Stomach (tissue), 4 donors: ENCODE data around the gene PLCE1.

Experiments used
- CTCF ChIP-seq, 7 experiments: fragments of 450-650 bp in 4 of 7; fragments of 200-600 bp in 3 of 7; sonication (generic) in 3 of 7; IDR thresholded peaks; one replicate each; pipeline ENCODE4 v1.5.1; 2016 to 2019; ENCODE audit warnings: antibody characterized with exemption in 7 of 7, control low read depth in 2 of 7, mild to moderate bottlenecking in 1 of 7
- EP300 ChIP-seq: sonication (generic); formaldehyde crosslinking; IDR thresholded peaks from one replicate; pipeline ENCODE4 v1.6.1; 2017; ENCODE audit warnings: antibody characterized with exemption
- POLR2A ChIP-seq, 4 donors: fragments of 450-650 bp; IDR thresholded peaks; one replicate each; pipeline ENCODE4 v1.6.1; 2016; ENCODE audit warnings: antibody characterized with exemption in 4 of 4, control low read depth in 2 of 4, mild to moderate bottlenecking in 1 of 4, moderate library complexity in 1 of 4

GRCh38 chr10:93947055-93947454 lies 46.7 kb upstream of the PLCE1 start:
- TF ChIP-seq CTCF (IDR thresholded peaks at IDR 0.05) (no peak), EP300 (no peak), POLR2A (IDR thresholded peaks at IDR 0.05) (no peak)
